Spleen (tissue), 11 donors: ENCODE measurements around the gene PPP6R3. TPM values are rescaled to one million over a fixed set of nuclear protein-coding genes. Genes with fewer than 3 reads are reported as not detected.

Experiments
- DNase-seq: peaks from one replicate; pipeline ENCODE4 v3.0.0-alpha.2; 2020
- H3K27ac ChIP-seq, 8 donors: fragments of 200-600 bp; sonication (generic) in 7 of 8; 1 replicate in 4 of 8; 2 replicates in 4 of 8; pipeline versions ENCODE4 v1.5.0 to v1.8.0; 2016 to 2021; ENCODE audit warnings: inconsistent platforms in 4 of 8, mild to moderate bottlenecking in 4 of 8, moderate library complexity in 1 of 8
- H3K27me3 ChIP-seq, 7 donors: fragments of 200-600 bp; sonication (generic) in 6 of 7; replicated peaks in 1 of 7; 1 replicate in 4 of 7; 2 replicates in 3 of 7; pipeline versions ENCODE4 v1.5.0 to v1.8.0; 2016 to 2021; ENCODE audit warnings: inconsistent platforms in 3 of 7, mild to moderate bottlenecking in 1 of 7
- H3K36me3 ChIP-seq, 6 donors: fragments of 200-600 bp; sonication (generic) in 5 of 6; 1 replicate in 4 of 6; 2 replicates in 2 of 6; pipeline versions ENCODE4 v1.5.0 to v1.8.0; 2016 to 2021; ENCODE audit warnings: inconsistent platforms in 2 of 6
- H3K4me1 ChIP-seq, 6 donors: fragments of 200-600 bp; sonication (generic) in 5 of 6; 1 replicate in 3 of 6; 2 replicates in 3 of 6; pipeline versions ENCODE4 v1.5.0 to v1.8.0; 2016 to 2021; ENCODE audit warnings: inconsistent platforms in 3 of 6
- H3K4me3 ChIP-seq, 8 donors: fragments of 200-600 bp; sonication (generic) in 7 of 8; 1 replicate in 4 of 8; 2 replicates in 4 of 8; pipeline versions ENCODE4 v1.5.0 to v1.8.0; 2016 to 2021; ENCODE audit warnings: inconsistent platforms in 4 of 8, mild to moderate bottlenecking in 4 of 8, moderate library complexity in 2 of 8
- H3K9me3 ChIP-seq, 8 donors: fragments of 200-600 bp; sonication (generic) in 7 of 8; 1 replicate in 4 of 8; 2 replicates in 4 of 8; pipeline versions ENCODE4 v1.5.0 to v1.8.0; 2016 to 2021; ENCODE audit warnings: inconsistent platforms in 4 of 8
- POLR2A ChIP-seq, 3 donors: fragments of 450-650 bp; IDR thresholded peaks; one replicate each; pipeline ENCODE4 v1.5.1; 2017; ENCODE audit warnings: antibody characterized with exemption in 3 of 3, mild to moderate bottlenecking in 1 of 3
- POLR2AphosphoS5 ChIP-seq, 3 donors: sonication (generic); formaldehyde crosslinking; IDR thresholded peaks; one replicate each; pipeline ENCODE4 v1.5.1; 2017; ENCODE audit warnings: antibody characterized with exemption in 3 of 3
- WGBS, 5 donors: extraction: QIAGEN DNeasy Blood & Tissue Kit in 3 of 5; methylation state at CpG; one replicate each; pipeline versions ENCODE4 v1.1.5 to v1.1.7; 2013 to 2018; 5-methylcytosine and 5-hydroxymethylcytosine counted together
- intact Hi-C: fragments of 100-400 bp; cut with DNase I; formaldehyde crosslinking; loops from one replicate; pipeline ENCODE4 v1.15.0; 2023; ENCODE audit warnings: low total_unique reads
- polyA plus RNA-seq, 3 donors: library from polyadenylated mRNA; stranded (reverse); fragments of 200-250 nt; gene quantifications; one replicate each; pipeline ENCODE4 v1.2.1, GENCODE V29; 2013
- total RNA-seq, 7 donors: library from RNA; depleted of rRNA in 3 of 7; stranded (reverse); fragments of >200 nt in 3 of 7; fragmentation: NEBNext Ultra II Directional in 4 of 7; extraction: Animal tissue kit (Norgen Biotek cat#: 25700) in 4 of 7; gene quantifications; one replicate each; pipeline versions ENCODE4 v1.1.0 to v1.2.1, GENCODE V29; 2016 to 2021
- TF ChIP-seq, protein P1 (sequence below), 11 experiments: fragments of 200-600 bp in 7 of 11; fragments of 450-650 bp in 4 of 11; sonication (generic) in 4 of 11; IDR thresholded peaks in 8 of 11; conservative IDR thresholded peaks in 3 of 11; 1 replicate in 7 of 11; 2 replicates in 4 of 11; pipeline versions ENCODE4 v1.4.0 to v1.8.0; 2016 to 2021; ENCODE audit warnings: antibody characterized with exemption in 11 of 11, inconsistent platforms in 4 of 11, mild to moderate bottlenecking in 1 of 11
- donor health status: healthy with polysubstance abuse.
- donor health status: DM: no; HTN: no; CAD: no; lungs with moderate emphysema.
- donor health status: DM: no; HTN: no; CAD: no.
- donor health status: Bipolar disorder and iron deficiency.
- donor health status: healthy.
- donor health status: DM: no; HTN: no; CAD: no.
- donor health status: DM: yes; HTN: yes; CAD: no.

Gene PPP6R3
- total and polyA plus RNA-seq, 10 donors = 23.9 to 178 (median 122) TPM

- WGBS, 5 donors = 50 to 81% (median 58%) methylated on average over 2 of the region's 2 CpGs
- TF ChIP-seq, protein P1, sequence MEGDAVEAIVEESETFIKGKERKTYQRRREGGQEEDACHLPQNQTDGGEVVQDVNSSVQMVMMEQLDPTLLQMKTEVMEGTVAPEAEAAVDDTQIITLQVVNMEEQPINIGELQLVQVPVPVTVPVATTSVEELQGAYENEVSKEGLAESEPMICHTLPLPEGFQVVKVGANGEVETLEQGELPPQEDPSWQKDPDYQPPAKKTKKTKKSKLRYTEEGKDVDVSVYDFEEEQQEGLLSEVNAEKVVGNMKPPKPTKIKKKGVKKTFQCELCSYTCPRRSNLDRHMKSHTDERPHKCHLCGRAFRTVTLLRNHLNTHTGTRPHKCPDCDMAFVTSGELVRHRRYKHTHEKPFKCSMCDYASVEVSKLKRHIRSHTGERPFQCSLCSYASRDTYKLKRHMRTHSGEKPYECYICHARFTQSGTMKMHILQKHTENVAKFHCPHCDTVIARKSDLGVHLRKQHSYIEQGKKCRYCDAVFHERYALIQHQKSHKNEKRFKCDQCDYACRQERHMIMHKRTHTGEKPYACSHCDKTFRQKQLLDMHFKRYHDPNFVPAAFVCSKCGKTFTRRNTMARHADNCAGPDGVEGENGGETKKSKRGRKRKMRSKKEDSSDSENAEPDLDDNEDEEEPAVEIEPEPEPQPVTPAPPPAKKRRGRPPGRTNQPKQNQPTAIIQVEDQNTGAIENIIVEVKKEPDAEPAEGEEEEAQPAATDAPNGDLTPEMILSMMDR (IDR thresholded peaks at IDR 0.05 in 8 of 11, conservative IDR thresholded peaks at IDR 0.05 in 3 of 11) = no peak
- TF ChIP-seq POLR2AphosphoS5 (IDR thresholded peaks at IDR 0.05) (no peak), POLR2A (IDR thresholded peaks at IDR 0.05) (no peak)
- intact Hi-C loops = no loop called here
These were observed 8.6 kb downstream of the PPP6R3 start for GRCh38 chr11:68469122-68469521.

DNA sequence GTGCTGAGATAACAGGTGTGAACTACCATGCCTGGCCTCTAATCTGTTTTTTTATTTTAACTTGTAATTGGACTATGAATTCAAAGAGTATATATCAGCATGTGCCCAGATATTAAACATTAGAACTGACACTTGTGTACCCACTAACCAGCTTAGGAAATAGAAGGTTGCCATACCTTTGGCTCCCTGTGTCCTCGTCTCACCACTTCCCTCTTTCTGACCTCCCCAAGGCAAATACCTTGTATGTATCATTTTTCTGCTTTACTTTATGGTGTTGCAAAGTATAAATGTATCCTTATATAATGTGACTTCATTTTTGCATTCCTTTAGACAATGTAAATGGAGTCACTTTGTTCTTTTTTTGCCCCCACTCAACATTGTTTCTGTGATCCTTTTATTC, 9.1 kb downstream of the PPP6R3 start:
- Histone ChIP-seq H3K36me3 (peaks cover 0 to 23% (median 0%) of the 10 kb centered on the region in 6 donors), H3K4me1 (peaks cover 73 to 100% (median 98%) of the 10 kb centered on the region in 6 donors), H3K27ac (peak overlapping the region in 1 of 8 donors; percentile 25), H3K4me3 (peak overlapping the region in 1 of 8 donors; percentile 3), H3K9me3 (no peaks in the 10 kb centered on the region), H3K27me3 (no peaks in the 10 kb centered on the region)
- intact Hi-C loops = no loop called here
- TF ChIP-seq POLR2A (IDR thresholded peaks at IDR 0.05) (no peak), POLR2AphosphoS5 (IDR thresholded peaks at IDR 0.05) (no peak)
- TF ChIP-seq, protein P1 (IDR thresholded peaks at IDR 0.05 in 8 of 11, conservative IDR thresholded peaks at IDR 0.05 in 3 of 11) = no peak
- 21 to 47% (median 31%) methylated on average over 1 of the region's 1 CpG for WGBS, 5 donors
- no peak for DNase-seq

More at GRCh38 chr11:68469122-68469521, 8.6 kb downstream of the PPP6R3 start:
- Histone ChIP-seq H3K9me3 (no peaks in the 10 kb centered on the region), H3K36me3 (peaks cover 0 to 23% (median 0%) of the 10 kb centered on the region in 6 donors), H3K4me1 (peaks cover 77 to 100% (median 98%) of the 10 kb centered on the region in 6 donors), H3K27ac (no peak overlapping the region), H3K4me3 (no peak overlapping the region), H3K27me3 (no peaks in the 10 kb centered on the region)
- DNase-seq = no peak

DNA sequence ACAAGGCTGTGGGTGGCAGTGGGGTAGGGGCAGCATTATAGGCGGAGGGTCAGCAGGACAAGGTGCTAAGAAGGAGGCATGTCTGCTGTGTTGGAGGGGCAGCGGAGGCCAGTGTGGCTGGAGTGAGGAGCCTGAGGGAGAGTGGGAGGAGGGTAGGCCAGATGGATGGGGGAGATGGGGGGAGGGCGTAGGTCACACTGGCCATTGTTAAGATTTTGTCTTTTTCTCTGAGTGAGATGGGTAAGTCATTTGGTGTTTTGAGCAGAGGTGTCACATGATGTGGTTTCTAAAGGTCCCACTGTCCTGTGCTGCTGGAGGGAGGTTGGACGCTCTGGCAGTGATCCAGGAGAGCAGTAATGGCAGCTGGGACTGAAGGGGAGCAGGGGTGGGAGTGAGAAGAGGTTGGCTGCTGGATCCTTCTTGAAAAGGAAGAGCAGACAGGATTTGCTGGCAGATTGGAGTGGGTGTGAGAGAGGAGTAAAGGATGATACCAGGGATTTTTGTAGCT, 9.8 kb downstream of the PPP6R3 start:
- H3K27me3 ChIP-seq = no peaks in the 10 kb centered on the region
- H3K36me3 ChIP-seq = peaks cover 0 to 23% (median 0%) of the 10 kb centered on the region in 6 donors
- intact Hi-C loops = no loop called here
- H3K9me3 ChIP-seq = no peaks in the 10 kb centered on the region
- 71 to 88% (median 82%) methylated on average over 4 of the region's 4 CpGs for WGBS, 5 donors
- H3K4me3 ChIP-seq = no peak overlapping the region
- no peak for TF ChIP-seq POLR2A (IDR thresholded peaks at IDR 0.05)
- TF ChIP-seq POLR2AphosphoS5 (IDR thresholded peaks at IDR 0.05) = no peak
- TF ChIP-seq, protein P1 (IDR thresholded peaks at IDR 0.05 in 8 of 11, conservative IDR thresholded peaks at IDR 0.05 in 3 of 11) = no peak
- peak overlapping the region in 1 of 8 donors; percentile 25 for H3K27ac ChIP-seq
- peaks cover 66 to 95% (median 92%) of the 10 kb centered on the region in 6 donors for H3K4me1 ChIP-seq
- DNase-seq = no peak

- H3K27me3 ChIP-seq = no peaks in the 10 kb centered on the region
- intact Hi-C loops = no loop called here
- H3K27ac ChIP-seq = peak overlapping the region in 3 of 8 donors; percentile 49 to 63 (median 50)
- peaks cover 59 to 86% (median 83%) of the 10 kb centered on the region in 6 donors for H3K4me1 ChIP-seq
- TF ChIP-seq, protein P1 (IDR thresholded peaks at IDR 0.05 in 8 of 11, conservative IDR thresholded peaks at IDR 0.05 in 3 of 11) = no peak
- peak in 2 of 3 donors; percentile 9 to 53 for TF ChIP-seq POLR2AphosphoS5 (IDR thresholded peaks at IDR 0.05)
- peak; percentile 43 for DNase-seq
- H3K36me3 ChIP-seq = peaks cover 0 to 28% (median 0%) of the 10 kb centered on the region in 6 donors
- peak overlapping the region in 1 of 8 donors; percentile 44 for H3K4me3 ChIP-seq
- no peaks in the 10 kb centered on the region for H3K9me3 ChIP-seq
- 54 to 64% (median 60%) methylated on average over 17 of the region's 17 CpGs for WGBS, 5 donors
These were observed 11.1 kb downstream of the PPP6R3 start for GRCh38 chr11:68471360-68472340.
